H9 (cell line): ENCODE data around the gene SET. TPM values are rescaled to one million over a fixed set of nuclear protein-coding genes. Genes with fewer than 3 reads are reported as not detected.

Experiments used
- DNase-seq: peaks from one replicate; pipeline ENCODE4 v3.0.0-alpha.2; 2017
- H2AFZ ChIP-seq: one replicate; pipeline ENCODE4 v1.6.1; 2013; ENCODE audit warnings: mild to moderate bottlenecking, low read length, control low read depth, moderate library complexity
- H2AK5ac ChIP-seq: 2 replicates; pipeline ENCODE4 v1.6.1; 2013; ENCODE audit warnings: low read length, control low read depth, mixed read lengths; ENCODE audit not compliant: insufficient read length
- H2BK120ac ChIP-seq: one replicate; pipeline ENCODE4 v1.6.1; 2013; ENCODE audit warnings: low read depth, mild to moderate bottlenecking, low read length, control low read depth, inconsistent platforms; ENCODE audit not compliant: poor library complexity, severe bottlenecking
- H2BK12ac ChIP-seq: 2 replicates; pipeline ENCODE4 v1.6.1; 2013; ENCODE audit warnings: low read length, control low read depth, mixed read lengths, low read depth; ENCODE audit not compliant: insufficient read length
- H2BK15ac ChIP-seq: 2 replicates; pipeline ENCODE4 v1.6.1; 2013; ENCODE audit warnings: low read depth, low read length, control low read depth
- H2BK20ac ChIP-seq: one replicate; pipeline ENCODE4 v1.6.1; 2013; ENCODE audit warnings: low read depth, mild to moderate bottlenecking, low read length, control low read depth, inconsistent platforms; ENCODE audit not compliant: poor library complexity, severe bottlenecking
- H2BK5ac ChIP-seq: 2 replicates; pipeline ENCODE4 v1.6.1; 2013; ENCODE audit warnings: low read length, control low read depth, mixed read lengths; ENCODE audit not compliant: insufficient read length
- H3K14ac ChIP-seq: 2 replicates; pipeline ENCODE4 v1.6.1; 2013; ENCODE audit warnings: low read length, control low read depth; ENCODE audit not compliant: insufficient read depth
- H3K18ac ChIP-seq: 2 replicates; pipeline ENCODE4 v1.6.1; 2013; ENCODE audit warnings: low read depth, mild to moderate bottlenecking, mixed read lengths, low read length, control low read depth; ENCODE audit not compliant: insufficient read length
- H3K23ac ChIP-seq: 2 replicates; pipeline ENCODE4 v1.6.1; 2013; ENCODE audit warnings: low read length, control low read depth, mixed read lengths, low read depth; ENCODE audit not compliant: insufficient read length
- H3K23me2 ChIP-seq: 2 replicates; pipeline ENCODE4 v1.6.1; 2013; ENCODE audit warnings: low read depth, mild to moderate bottlenecking, mixed read lengths, low read length, control low read depth; ENCODE audit not compliant: insufficient read length, poor library complexity, severe bottlenecking
- H3K27ac ChIP-seq: 2 replicates; pipeline ENCODE4 v1.5.1; 2013; ENCODE audit warnings: low read length, control low read depth, mixed read lengths, low read depth; ENCODE audit not compliant: insufficient read length
- H3K27me3 ChIP-seq: 2 replicates; pipeline ENCODE4 v1.6.1; 2013; ENCODE audit warnings: low read length, control low read depth, inconsistent platforms; ENCODE audit not compliant: insufficient read depth
- H3K4ac ChIP-seq: 2 replicates; pipeline ENCODE4 v1.6.1; 2013; ENCODE audit warnings: low read depth, mild to moderate bottlenecking, control low read depth, inconsistent platforms, low read length, moderate library complexity
- H3K4me1 ChIP-seq: 2 replicates; pipeline ENCODE4 v1.6.1; 2013; ENCODE audit warnings: low read length, control low read depth, inconsistent platforms; ENCODE audit not compliant: insufficient read depth
- H3K4me2 ChIP-seq: 2 replicates; pipeline ENCODE4 v1.6.1; 2013; ENCODE audit warnings: low read length, control low read depth, mixed read lengths; ENCODE audit not compliant: insufficient read length, insufficient read depth
- H3K56ac ChIP-seq: 2 replicates; pipeline ENCODE4 v1.6.1; 2013; ENCODE audit warnings: low read depth, mild to moderate bottlenecking, mixed read lengths, low read length, control low read depth; ENCODE audit not compliant: insufficient read length
- H3K79me1 ChIP-seq: 2 replicates; pipeline ENCODE4 v1.6.1; 2013; ENCODE audit warnings: low read depth, mild to moderate bottlenecking, moderate library complexity, low read length, control low read depth, inconsistent platforms; ENCODE audit not compliant: insufficient read depth, poor library complexity, severe bottlenecking
- H3K79me2 ChIP-seq: 2 replicates; pipeline ENCODE4 v1.6.1; 2013; ENCODE audit warnings: low read length, control low read depth, inconsistent platforms; ENCODE audit not compliant: insufficient read depth
- H3K9ac ChIP-seq: 2 replicates; pipeline ENCODE4 v1.6.1; 2013; ENCODE audit warnings: low read length, control low read depth, mixed read lengths; ENCODE audit not compliant: insufficient read length; ENCODE audit errors: extremely low read depth
- H3K9me3 ChIP-seq: one replicate; pipeline ENCODE4 v1.6.1; 2013; ENCODE audit warnings: low read depth, low read length, inconsistent platforms; ENCODE audit not compliant: control insufficient read depth
- H3T11ph ChIP-seq: one replicate; pipeline ENCODE4 v1.6.1; 2013; ENCODE audit warnings: mild to moderate bottlenecking, low read length, control low read depth, inconsistent platforms
- H4K20me1 ChIP-seq: one replicate; pipeline ENCODE4 v1.6.1; 2013; ENCODE audit not compliant: control insufficient read depth, insufficient read length, insufficient read depth
- H4K5ac ChIP-seq: 2 replicates; pipeline ENCODE4 v1.6.1; 2013; ENCODE audit warnings: low read depth, mild to moderate bottlenecking, mixed read lengths, low read length, control low read depth; ENCODE audit not compliant: insufficient read length
- H4K8ac ChIP-seq: replicated peaks from 2 replicates; pipeline ENCODE4 v1.6.1; 2013; ENCODE audit warnings: low read length, control low read depth, mixed read lengths, low read depth; ENCODE audit not compliant: insufficient read length
- H4K91ac ChIP-seq: 2 replicates; pipeline ENCODE4 v1.6.1; 2013; ENCODE audit warnings: low read depth, mild to moderate bottlenecking, moderate library complexity, mixed read lengths, low read length, control low read depth; ENCODE audit not compliant: insufficient read length
- H3K27ac Mint-ChIP-seq, 3 experiments: 2 replicates in 2 of 3; 3 replicates in 1 of 3; pipeline ENCODE4 v1.8.0; 2020 to 2021; ENCODE audit warnings: mixed read lengths in 3 of 3, mild to moderate bottlenecking in 1 of 3, moderate library complexity in 1 of 3
- H3K27me3 Mint-ChIP-seq: 2 replicates; pipeline ENCODE4 v1.8.0; 2021; ENCODE audit warnings: low read depth, mild to moderate bottlenecking, moderate library complexity, mixed read lengths
- H3K36me3 Mint-ChIP-seq, 3 experiments: 2 replicates in 2 of 3; 3 replicates in 1 of 3; pipeline ENCODE4 v1.8.0; 2020 to 2021; ENCODE audit warnings: low read depth in 3 of 3, mixed read lengths in 3 of 3; ENCODE audit not compliant: insufficient read depth in 1 of 3
- H3K4me1 Mint-ChIP-seq, 2 experiments: 2 replicates each; pipeline ENCODE4 v1.8.0; 2020; ENCODE audit warnings: mixed read lengths in 2 of 2
- H3K4me3 Mint-ChIP-seq, 2 experiments: 2 replicates in 1 of 2; 3 replicates in 1 of 2; pipeline ENCODE4 v1.8.0; 2020 to 2021; ENCODE audit warnings: mild to moderate bottlenecking in 2 of 2, mixed read lengths in 2 of 2, moderate library complexity in 1 of 2
- H3K9me3 Mint-ChIP-seq, 2 experiments: 2 replicates in 1 of 2; 3 replicates in 1 of 2; pipeline ENCODE4 v1.8.0; 2020; ENCODE audit warnings: mild to moderate bottlenecking in 2 of 2, mixed read lengths in 2 of 2, moderate library complexity in 1 of 2
- WGBS: extraction: QIAGEN DNeasy Blood & Tissue Kit; methylation state at CpG from one replicate; pipeline ENCODE4 v1.1.7; 2013; ENCODE audit warnings: missing lambda C conversion rate, low lambda C conversion rate, mixed read lengths; ENCODE audit not compliant: insufficient read length; ENCODE audit errors: extremely low coverage; 5-methylcytosine and 5-hydroxymethylcytosine counted together
- total RNA-seq: library from RNA; stranded (reverse); gene quantifications from 2 replicates; pipeline ENCODE4 v1.2.1, GENCODE V29; 2021
- TF ChIP-seq, protein P1 (sequence below): fragments of 200-600 bp; sonication (generic); conservative IDR thresholded peaks from 3 replicates; pipeline ENCODE4 v1.8.0; 2021; ENCODE audit warnings: antibody characterized with exemption, mild to moderate bottlenecking

The SET gene
- total RNA-seq, 1 experiment from 2014 or later: 1,148 TPM

DNA sequence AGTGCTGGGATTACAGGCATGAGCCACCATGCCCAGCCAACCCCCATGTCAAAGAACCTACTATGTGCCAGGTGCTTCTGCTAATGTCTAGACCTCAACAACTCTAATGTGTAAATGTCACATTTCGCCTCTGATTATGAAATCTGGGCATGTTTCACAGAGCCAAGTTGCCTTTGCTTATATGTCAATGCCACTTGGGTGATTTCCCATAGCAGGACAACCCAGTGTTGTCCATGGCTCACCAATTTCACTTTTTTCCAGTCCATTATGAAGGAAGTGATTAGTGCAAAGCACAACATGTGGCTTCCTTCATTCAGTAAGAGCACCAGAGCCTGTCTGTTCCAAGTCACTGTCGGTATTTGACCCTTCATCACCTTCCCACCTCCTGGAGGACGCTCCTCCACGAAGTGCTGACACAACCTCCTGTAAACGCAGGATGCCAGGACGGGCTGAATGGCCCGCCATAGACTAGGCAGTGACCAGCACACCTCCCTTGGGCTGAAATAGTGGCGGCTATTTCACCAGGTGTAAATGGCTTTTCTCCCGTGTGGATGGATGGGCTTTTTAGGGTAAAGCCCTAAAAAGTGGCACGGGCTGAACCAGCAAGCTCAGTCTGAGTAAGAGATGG, 12.3 kb downstream of the SET start:
- Histone ChIP-seq H3K4me2 (no peak overlapping the region), H2BK120ac (no peak overlapping the region), H2BK20ac (no peak overlapping the region), H4K5ac (no peak overlapping the region), H3T11ph (no peak overlapping the region), H3K9ac (no peak overlapping the region), H3K4ac (no peak overlapping the region), H3K9me3 (no peaks in the 10 kb centered on the region), H2AFZ (no peak overlapping the region), H4K91ac (no peak overlapping the region), H3K27ac (no peak overlapping the region), H3K23me2 (peaks cover 7% of the 10 kb centered on the region), H3K79me1 (no peaks in the 10 kb centered on the region), H3K27me3 (no peaks in the 10 kb centered on the region), H4K20me1 (no peaks in the 10 kb centered on the region), H3K23ac (no peak overlapping the region), H4K8ac (no peak overlapping the region), H3K56ac (no peak overlapping the region), H2BK5ac (no peak overlapping the region), H3K14ac (no peak overlapping the region), H3K4me1 (no peaks in the 10 kb centered on the region), H3K79me2 (no peaks in the 10 kb centered on the region), H2BK12ac (no peak overlapping the region), H2AK5ac (no peak overlapping the region), H3K18ac (no peak overlapping the region), H2BK15ac (no peak overlapping the region)
- TF ChIP-seq, protein P1, sequence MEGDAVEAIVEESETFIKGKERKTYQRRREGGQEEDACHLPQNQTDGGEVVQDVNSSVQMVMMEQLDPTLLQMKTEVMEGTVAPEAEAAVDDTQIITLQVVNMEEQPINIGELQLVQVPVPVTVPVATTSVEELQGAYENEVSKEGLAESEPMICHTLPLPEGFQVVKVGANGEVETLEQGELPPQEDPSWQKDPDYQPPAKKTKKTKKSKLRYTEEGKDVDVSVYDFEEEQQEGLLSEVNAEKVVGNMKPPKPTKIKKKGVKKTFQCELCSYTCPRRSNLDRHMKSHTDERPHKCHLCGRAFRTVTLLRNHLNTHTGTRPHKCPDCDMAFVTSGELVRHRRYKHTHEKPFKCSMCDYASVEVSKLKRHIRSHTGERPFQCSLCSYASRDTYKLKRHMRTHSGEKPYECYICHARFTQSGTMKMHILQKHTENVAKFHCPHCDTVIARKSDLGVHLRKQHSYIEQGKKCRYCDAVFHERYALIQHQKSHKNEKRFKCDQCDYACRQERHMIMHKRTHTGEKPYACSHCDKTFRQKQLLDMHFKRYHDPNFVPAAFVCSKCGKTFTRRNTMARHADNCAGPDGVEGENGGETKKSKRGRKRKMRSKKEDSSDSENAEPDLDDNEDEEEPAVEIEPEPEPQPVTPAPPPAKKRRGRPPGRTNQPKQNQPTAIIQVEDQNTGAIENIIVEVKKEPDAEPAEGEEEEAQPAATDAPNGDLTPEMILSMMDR: no peak
- Mint-ChIP-seq H3K27ac (peak overlapping the region in 1 of 3 experiments; percentile 45; a peak in 1 of 7 replicates), H3K36me3 (peaks cover under 1 to 14% (median 7%) of the 10 kb centered on the region in 3 experiments; a peak in 5 of 7 replicates), H3K4me3 (peak overlapping the region; percentile 35 to 68; a peak in 3 of 5 replicates), H3K9me3 (0 out of 5 replicates have a peak, but pooled peaks cover 2% of the 10 kb centered on the region in 2 experiments), H3K27me3 (peaks cover 2% of the 10 kb centered on the region; the same call in 1 of the 2 replicates), H3K4me1 (peaks cover 2 to 7% of the 10 kb centered on the region in 2 experiments; a peak in 3 of 4 replicates)
- no CpG with 5 or more reads among the region's 10 CpGs for WGBS
- DNase-seq: peak; percentile 54
